ENCODE measurements around the gene STK10.

The STK10 gene

GRCh38 chr5:172189693-172190296 is 1.8 kb upstream of the STK10 start:
- no peak for DNase-seq (ENCODE audit: low read depth, low spot score)

- DNase-seq (ENCODE audit: low read depth, low spot score) = no peak
Observed at GRCh38 chr5:172188893-172189692, 1.1 kb upstream of the STK10 start.

- no peak for DNase-seq (ENCODE audit: low read depth, low spot score)
Observed at GRCh38 chr5:172187118-172188032, 649 bp downstream of the STK10 start.

GRCh38 chr5:172186114-172186695 is 1.8 kb downstream of the STK10 start:
- DNase-seq (ENCODE audit: low read depth, low spot score) = no peak

- no peak for DNase-seq (ENCODE audit: low read depth, low spot score)
Observed at GRCh38 chr5:172185096-172185461, 2.9 kb downstream of the STK10 start.

- no peak for DNase-seq (ENCODE audit: low read depth, low spot score)
Observed at GRCh38 chr5:172183881-172184280, 4.1 kb downstream of the STK10 start.

GRCh38 chr5:172182291-172182690 is 5.7 kb downstream of the STK10 start:
- no peak for DNase-seq (ENCODE audit: low read depth, low spot score)

- DNase-seq (ENCODE audit: low read depth, low spot score) = no peak
Observed at GRCh38 chr5:172180936-172181335, 7.1 kb downstream of the STK10 start.

- no peak for DNase-seq (ENCODE audit: low read depth, low spot score)
Observed at GRCh38 chr5:172178991-172179989, 8.7 kb downstream of the STK10 start.

GRCh38 chr5:172178301-172178987 is 9.6 kb downstream of the STK10 start:
- no peak for DNase-seq (ENCODE audit: low read depth, low spot score)

GRCh38 chr5:172177176-172177575 is 10.8 kb downstream of the STK10 start:
- no peak for DNase-seq (ENCODE audit: low read depth, low spot score)

GRCh38 chr5:172175263-172175719 is 12.7 kb downstream of the STK10 start:
- DNase-seq (ENCODE audit: low read depth, low spot score) = no peak

GRCh38 chr5:172173564-172174153 is 14.4 kb downstream of the STK10 start:
- DNase-seq (ENCODE audit: low read depth, low spot score) = no peak

- DNase-seq (ENCODE audit: low read depth, low spot score) = no peak
Observed at GRCh38 chr5:172172912-172173563, 15.0 kb downstream of the STK10 start.

- no peak for DNase-seq (ENCODE audit: low read depth, low spot score)
Observed at GRCh38 chr5:172171118-172171517, 16.9 kb downstream of the STK10 start.

- DNase-seq (ENCODE audit: low read depth, low spot score) = no peak
Observed at GRCh38 chr5:172170251-172170701, 17.7 kb downstream of the STK10 start.

GRCh38 chr5:172169216-172169615 is 18.8 kb downstream of the STK10 start:
- no peak for DNase-seq (ENCODE audit: low read depth, low spot score)

- no peak for DNase-seq (ENCODE audit: low read depth, low spot score)
Observed at GRCh38 chr5:172168311-172168710, 19.7 kb downstream of the STK10 start.

GRCh38 chr5:172167895-172168294 is 20.1 kb downstream of the STK10 start:
- no peak for DNase-seq (ENCODE audit: low read depth, low spot score)

Measured in iPS DF 19.7 (cell line).